Hindlimb muscle (tissue), 1 donor: ENCODE results near the gene NT5M. TPM values are rescaled to one million over a fixed set of nuclear protein-coding genes. Genes with fewer than 3 reads are reported as not detected.
"Not testable (repeated sequence)": the region's sequence is repeated elsewhere in the genome, so short reads cannot be mapped to it uniquely, and the experiment has no call there.

ENCODE experiments used
- DNase-seq: peaks from one replicate; pipeline ENCODE4 v3.0.0-alpha.2; 2013
- polyA plus RNA-seq: library from polyadenylated mRNA; unstranded; fragments of 120-200 nt; gene quantifications from one replicate; pipeline ENCODE4 v1.2.1, GENCODE V29; 2013; ENCODE audit not compliant: insufficient read length

NT5M gene
- polyA plus RNA-seq, 1 donor, result 7.4 TPM

- no peak for DNase-seq
These were observed 74.1 kb downstream of the NT5M start for GRCh38 chr17:17377071-17377967.

DNA sequence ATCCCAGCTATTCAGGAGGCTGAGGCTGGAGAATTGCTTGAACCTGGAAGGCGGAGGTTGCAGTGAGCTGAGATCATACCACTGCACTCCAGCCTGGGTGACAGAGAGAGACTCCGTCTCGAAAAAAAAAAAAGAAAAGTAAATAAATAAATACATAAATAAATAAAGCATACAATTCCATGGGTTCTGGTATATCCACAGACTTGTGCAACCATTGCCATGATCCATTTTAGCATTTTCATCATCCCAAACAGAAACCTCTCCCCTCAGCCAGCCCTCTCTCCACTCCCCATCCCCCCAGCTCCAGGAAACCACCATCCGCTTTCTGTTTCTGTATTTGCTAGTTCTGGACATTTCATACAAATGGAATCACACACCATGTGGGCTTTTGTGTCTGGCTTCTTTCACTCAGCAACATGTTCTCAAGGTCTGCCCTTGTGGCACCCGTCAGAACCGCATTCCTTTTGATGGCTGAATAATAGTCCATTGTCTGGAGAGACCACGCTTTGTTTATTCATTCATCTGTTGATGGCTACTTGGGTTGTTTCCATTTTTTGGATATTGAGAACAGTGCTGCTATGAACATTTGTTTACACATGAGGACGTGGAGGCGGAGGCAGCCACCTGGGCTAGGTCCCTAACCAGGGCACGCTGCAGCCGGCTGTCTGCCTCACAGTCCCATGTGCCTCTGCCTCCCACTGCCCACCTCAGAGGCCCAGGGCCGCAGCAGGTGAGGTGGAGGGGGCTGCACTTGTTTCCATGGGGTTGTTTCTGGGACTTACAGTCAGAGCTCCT, 76.2 kb downstream of the NT5M start:
- no peak for DNase-seq

DNA sequence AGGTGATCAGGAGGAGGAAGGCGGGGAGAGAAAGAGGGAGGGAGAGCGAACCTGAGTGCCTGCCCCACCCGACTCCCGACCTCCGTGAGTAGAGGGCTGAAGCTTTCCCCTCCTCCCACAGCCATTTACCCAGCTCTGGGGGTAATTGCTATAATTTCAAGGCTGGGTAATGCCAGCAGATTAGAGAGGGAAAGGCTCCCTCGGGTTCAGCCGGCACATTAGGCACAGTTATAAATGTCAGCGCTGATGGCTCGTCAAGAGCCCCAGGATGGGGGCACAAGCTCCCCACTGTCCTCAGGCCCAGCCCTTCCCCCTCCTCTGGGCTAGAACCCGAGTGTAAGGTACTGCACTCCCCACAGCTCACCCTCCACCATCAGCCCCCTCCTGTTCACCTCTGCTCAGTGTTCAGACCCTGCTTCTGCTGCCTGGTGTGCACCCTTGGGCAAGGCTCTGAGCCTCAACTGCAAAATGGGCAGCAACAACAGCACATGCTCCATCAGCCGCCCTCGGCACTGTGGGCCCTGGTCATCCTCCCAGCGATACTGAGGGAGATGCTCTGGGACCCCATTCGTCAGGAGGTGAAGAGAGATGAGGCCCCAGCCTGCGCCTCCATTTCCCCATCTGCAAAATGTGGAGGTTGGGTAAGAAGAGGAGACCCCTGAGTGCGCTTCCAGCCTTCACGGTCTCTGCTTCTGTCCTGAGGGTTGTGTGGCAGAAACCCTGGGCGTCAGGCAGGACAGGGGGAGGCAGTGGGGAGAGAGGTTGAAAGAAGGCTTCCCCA, 77.2 kb downstream of the NT5M start:
- DNase-seq, result no peak

GRCh38 chr17:17381446-17382064, 78.4 kb downstream of the NT5M start:
- no peak for DNase-seq

DNA sequence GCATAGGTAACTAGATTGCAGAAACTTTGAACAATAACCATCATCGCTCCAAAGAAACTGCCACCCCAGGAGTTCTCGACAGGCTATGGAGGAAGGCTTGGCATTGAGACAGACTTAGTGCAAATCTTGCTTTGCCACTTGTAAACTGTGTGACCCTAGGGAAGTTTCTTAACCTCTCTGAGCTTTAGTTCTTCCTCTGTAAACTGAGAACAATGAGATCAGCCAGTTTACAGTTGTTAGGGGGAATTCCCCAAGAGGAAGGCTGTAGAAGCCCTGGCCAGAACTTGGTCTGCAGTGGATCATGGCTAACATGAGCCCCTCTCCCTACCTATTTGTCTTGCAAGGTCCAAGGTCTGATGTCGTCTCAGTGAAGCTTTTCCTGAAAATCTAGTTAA, 78.9 kb downstream of the NT5M start:
- no peak for DNase-seq

GRCh38 chr17:17382971-17383370, 79.8 kb downstream of the NT5M start:
- no peak for DNase-seq

GRCh38 chr17:17383431-17384290, 80.5 kb downstream of the NT5M start:
- not testable (repeated sequence) for DNase-seq

GRCh38 chr17:17384291-17384615, 81.1 kb downstream of the NT5M start:
- DNase-seq, result no peak

GRCh38 chr17:17384961-17385360, 81.8 kb downstream of the NT5M start:
- no peak for DNase-seq

DNA sequence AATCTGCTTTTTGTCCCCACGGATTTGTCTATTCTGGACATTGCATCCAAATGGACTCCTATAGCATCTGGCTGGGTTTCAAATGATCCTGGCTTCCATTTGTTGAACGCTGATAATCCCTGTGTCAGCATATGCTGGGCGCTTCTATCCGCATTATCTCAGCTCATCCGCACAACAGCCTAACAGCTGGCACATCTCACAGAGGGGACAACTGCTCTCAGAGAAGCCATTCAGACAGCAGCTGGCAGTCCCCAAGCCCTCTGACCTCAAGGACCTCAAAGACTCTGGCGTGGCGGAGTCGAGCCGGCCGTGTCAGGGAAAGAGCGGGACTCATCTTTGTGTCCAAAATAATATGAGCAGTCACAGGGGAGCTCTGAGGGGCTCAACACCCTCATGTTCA, 82.3 kb downstream of the NT5M start:
- no peak for DNase-seq

GRCh38 chr17:17386094-17386800, 83.1 kb downstream of the NT5M start:
- no peak for DNase-seq

DNA sequence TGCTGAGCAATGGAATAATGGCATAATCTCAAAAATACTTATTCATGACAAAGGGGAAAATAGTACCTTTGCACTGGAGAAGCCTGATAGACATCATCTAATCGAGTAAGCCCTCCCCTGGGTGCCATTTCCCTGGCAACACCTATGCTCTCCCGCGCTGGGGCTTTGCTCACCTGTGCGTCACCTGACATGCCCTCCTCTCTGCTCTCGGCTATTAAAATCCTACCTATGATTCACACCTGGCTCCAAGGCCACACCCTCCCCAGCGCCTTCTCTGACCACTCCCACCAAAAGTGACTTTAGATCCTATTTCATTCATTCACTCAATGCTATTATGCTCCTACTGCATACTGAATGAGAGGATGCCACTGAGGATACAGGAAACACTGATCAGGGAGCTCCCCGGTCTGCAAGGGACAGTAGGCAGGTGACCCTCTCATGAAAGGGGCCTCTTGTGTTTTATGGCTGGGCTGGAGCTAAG, 83.9 kb downstream of the NT5M start:
- DNase-seq, result no peak

- DNase-seq, result no peak
These were observed 84.6 kb downstream of the NT5M start for GRCh38 chr17:17387498-17388362.

DNA sequence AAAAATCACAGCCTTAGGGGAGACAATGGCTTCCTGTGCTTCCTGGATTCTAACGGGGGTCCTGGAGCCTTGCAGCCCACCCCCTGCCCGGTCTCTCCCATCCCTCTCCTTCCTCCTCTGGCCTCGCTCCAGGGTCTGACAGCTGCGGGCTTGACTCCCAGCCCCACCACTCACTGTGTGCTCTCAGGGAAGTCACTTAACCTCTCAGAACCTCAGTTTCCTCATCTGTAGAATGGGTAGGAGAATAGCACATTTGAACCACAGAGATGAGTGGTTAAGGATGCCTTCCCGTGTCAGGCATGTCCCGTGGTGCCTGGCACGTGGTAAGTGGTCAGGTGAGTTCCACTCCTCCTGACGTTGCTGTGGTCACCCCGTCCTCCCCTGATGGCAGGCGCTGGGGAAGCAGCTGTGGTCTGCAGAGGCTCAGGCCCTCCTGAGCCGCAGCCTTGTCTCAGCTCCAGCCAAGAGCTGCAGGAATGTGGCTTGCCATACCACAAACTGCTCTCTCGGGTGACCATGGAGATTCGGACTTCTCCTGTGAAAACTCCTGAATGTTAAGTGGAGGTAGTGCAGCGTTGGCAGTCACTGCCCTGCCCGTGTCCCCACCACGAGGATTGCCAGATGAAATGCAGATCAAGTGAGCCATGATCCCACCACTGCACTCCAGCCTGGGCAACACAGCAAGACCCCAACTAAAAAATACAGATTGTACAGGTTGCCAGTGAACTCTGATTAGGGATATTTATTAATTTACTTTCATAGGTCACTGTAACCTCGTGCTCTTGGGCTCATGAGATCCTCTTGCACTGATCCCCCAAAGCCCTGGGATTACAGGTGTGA, 85.7 kb downstream of the NT5M start:
- DNase-seq, result no peak

GRCh38 chr17:17391668-17392370, 88.6 kb downstream of the NT5M start:
- DNase-seq, result no peak

DNA sequence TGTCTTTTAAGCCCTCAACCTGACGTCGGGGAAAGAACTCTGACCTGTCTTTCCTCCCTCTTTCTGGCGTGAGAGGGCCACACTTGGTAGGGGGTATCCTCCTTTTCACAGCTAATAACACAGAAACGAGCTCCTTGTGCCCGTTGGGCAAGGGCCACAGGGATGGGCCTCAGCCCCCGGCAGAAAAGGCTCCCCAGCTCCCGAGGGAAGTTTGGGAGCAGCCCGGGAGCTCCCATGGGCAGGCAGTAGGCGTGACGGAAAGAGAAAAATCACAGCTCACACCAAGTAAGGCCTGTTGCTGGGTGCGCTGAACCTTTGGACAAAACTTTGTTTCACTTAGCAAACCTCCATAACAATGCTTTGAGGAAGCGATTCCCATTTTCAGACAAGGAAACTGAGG, 90.8 kb downstream of the NT5M start:
- no peak for DNase-seq

- DNase-seq, result no peak
These were observed 91.3 kb downstream of the NT5M start for GRCh38 chr17:17394494-17394893.

DNA sequence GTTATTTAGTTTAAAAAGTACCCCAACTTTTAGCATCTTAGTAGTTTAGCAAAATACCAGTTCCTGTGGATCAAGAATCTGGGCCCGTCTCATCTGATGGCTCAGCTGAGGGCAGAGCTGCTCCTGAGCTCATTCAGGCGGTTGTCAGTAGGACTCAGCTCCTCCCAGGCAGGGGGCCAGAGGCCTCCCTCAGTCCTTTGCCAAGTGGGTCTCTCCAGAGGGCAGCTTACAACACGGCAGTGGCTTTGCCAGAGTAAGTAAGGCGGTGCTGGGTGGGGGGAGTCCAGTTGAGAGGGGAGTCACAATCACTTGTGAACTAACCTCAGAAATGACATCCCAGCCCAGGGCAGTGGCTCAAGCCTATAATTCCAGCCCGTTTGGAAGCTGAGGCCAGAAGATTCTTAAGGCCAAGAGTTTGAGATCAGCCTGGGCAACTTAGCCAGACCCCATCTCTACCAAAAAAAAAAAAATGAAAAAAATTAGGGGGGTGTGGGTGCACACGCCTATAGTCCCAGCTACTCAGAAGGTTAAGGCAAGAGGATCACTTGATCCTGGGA, 92.2 kb downstream of the NT5M start:
- DNase-seq, result no peak
